GM18498 (cell line): ENCODE data around the gene OASL.

Experiments
- ATAC-seq: cut with Tn5 transposase; IDR thresholded peaks from one replicate; pipeline ENCODE4 v1.9.1; 2021; ENCODE audit warnings: mild to moderate bottlenecking, moderate library complexity; ENCODE audit not compliant: unreplicated experiment

OASL gene

DNA sequence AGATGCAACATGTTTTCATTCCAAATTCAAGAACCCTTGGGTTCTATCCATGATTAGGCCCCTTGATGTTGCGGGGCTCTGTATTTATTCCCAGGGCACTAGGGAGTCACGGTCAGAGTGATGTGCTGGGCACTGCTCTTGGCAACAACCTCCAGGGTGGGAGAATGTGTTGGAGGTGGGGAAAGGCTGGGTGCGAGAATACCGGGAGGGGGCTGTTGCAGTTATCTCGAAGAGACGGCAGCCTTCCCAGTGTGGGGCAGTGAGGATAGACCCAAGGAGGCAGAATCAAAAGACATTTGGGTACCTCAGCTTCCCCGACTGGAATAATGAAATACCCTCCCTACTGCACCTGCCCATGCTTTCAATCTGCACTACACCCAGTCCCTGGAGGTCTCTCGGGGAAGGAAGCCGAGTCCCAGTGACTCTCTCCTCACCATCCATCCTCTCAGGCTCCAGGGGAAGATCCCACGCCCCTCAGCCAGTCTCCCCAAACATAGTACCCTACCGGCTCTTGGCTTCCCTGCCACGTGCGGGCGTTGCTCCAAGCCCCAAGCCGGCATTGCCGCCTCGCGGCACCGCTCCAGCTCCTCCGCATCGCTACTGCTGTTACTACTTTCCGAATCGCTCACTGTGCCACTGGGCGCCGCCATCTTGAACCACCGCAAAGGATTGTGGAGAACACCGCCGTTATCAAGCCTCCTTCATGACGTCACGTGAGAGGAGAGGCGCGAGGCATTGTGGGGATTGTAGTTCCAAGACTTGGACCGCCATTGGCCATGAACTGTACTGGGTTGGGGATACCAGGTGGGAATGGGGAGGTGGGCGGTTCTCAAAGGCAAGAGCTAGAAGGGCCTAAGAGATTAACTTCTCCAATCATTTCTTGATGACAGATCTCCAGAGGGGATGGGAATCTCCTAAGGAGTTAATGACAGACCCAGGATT is 22.9 kb downstream of the OASL start, which contains the start of gene C12orf43:
C12orf43 (minus strand) TSS at position 663 of the 942 bp plus-strand sequence; CDS start at position 650, 13 bp downstream.
- ATAC-seq, result peak; percentile 95

DNA sequence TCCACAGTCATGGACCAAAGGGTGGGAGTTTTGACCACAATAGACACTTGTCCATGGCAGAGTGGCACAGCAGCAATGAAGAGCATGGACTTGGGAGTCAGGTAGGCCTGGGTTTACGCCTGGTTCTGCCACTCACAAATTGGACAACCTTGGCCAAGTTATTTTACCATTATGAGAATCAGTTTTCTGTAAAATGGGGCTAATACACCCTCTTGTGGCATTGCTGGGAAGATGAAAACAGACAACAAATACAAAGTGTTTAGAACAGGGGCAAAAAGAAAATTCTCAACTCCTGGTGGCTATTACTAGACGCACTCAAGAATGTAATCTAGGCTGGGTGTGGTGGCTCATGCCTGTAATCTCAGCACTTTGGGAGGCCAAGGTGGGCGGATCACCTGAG is 25.3 kb downstream of the OASL start:
- no peak for ATAC-seq

DNA sequence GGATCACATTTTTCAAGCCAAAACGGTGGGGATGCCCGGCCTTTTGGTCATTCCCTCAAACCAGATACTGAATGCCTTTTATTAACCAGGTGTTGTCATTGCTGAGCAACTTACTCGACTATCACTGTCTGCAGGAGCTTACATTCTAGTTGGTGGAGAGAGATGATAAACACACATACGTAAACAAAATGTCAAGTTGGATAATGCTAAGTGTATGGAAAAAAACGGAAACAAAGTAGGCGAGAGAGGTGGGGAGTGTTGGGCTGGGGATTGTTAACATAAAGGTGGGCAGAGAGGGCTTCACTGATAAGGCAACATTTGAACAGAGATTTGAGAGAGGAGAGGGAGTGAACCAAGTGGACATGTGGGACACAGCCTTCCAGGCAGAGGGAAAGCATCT is 27.2 kb downstream of the OASL start:
- ATAC-seq, result no peak

DNA sequence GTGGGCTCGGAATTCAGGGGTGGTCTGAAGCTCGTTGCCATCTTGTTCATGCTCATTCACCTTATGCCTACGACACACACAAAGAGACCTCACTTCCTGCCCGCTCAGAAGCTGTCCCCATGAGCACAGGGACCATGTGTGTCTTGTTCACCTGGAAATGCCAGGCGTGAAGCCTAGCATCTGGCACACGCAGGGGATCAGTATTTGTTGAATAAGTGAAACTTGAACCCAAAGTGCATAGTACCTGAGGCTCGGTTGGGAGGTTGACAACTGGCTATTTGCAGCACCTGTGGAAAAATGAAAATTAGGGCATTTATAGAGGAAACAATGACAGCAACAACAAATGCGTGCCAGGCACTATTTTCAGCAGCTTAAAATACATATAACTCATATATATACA is 28.2 kb downstream of the OASL start:
- no peak for ATAC-seq

DNA sequence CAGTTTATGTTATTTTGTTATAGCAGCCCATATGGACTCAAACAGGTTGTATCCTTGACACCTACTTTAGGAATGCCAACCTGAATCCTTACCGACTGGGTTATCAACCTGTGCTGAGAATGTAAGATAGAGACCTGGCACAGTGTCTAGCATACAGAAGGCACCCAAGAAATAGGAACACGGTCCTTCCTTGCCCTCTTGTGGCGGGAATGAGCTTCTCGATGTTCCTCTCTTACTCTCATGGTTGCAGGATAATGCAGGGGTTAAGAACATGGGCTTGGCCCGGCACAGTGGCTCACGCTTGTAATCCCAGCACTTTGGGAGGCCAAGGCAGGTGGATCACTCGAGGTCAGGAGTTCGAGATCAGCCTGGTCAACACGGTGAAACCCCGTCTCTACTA is 29.3 kb downstream of the OASL start:
- no peak for ATAC-seq

DNA sequence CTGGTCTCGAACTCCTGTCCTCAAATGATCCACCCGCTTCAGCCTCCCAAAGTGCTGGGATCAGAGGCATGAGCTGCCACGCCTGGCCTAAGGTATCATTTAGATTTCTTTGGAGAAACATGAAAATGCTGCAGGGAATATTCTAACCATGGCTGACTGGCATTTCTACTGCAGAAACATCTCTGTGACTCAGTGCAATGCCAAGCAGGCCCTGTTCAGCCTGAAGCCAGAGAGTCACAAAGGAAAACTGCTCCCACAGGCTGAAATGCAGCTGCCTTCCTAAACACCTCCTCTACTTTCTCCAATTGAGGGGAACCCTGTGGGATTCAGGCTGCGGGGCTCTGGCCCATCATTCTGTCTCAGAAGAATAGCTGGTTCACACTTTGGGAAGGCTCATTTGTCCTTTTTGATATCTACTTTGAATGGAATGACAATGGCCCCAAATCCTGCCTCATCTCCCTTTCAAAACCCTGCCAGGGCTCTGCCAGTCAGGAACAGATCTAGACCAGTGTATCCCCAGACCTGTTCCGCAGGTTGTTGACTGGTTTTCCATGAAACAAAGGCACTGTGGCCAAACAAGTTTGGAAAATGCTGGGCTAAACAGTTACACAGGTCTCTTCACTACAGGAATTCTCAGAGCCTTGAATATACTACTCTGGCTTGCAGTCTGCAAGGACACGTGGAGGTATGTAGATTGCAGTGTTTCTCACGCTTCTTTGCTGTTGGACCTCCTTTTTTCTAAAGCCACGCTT is 30.5 kb downstream of the OASL start:
- no peak for ATAC-seq

DNA sequence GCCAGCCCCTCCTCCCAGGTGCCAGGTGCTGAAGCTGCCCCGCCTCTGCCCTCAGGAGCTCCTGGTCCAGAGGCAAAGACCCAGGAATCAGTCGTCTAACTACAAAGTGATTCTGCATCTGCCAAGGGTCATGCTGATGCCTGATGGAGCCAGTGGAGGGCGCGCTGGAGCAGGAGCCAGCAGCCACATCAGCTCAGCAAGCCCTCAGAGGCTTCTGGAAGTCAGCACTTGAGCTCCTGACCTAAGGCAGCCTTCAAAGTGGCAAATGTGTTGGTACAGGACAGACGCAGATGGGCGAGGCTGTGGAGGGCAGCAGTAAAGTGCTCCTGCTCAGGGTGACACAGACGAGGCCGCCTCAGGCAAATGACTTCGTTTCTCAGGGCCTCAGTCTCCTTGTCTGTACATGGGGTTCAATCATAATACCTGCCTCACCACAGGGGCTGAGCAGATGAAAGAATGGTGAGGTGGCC is 33.7 kb downstream of the OASL start:
- ATAC-seq, result no peak

DNA sequence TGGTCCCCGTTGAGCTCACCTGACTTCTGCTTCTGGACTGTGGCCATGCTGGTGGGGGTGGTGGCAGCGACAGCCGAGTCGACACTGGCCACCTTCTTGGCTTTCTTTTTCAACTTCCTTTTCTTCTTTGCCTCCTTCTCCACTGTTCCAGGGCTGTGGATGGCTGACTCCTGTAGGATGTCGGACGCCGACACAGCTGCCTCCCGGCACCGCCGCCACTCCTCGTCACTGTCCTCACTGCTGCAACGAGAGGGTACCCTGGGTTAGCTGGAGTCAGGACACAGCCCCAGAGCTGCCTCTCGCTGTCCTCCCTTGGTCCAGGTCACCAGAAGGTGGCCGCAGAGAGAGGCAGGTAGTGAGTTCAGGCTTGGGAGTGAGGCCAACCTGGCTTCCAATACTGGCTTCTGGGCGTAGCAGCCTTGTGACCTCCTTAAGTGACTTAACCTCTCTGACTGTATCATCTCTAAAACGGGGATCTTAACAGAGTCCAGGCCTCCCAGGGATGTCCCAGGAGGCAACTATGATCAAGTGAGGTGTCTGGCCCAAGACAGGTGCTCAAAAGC is 34.7 kb downstream of the OASL start:
- no peak for ATAC-seq

DNA sequence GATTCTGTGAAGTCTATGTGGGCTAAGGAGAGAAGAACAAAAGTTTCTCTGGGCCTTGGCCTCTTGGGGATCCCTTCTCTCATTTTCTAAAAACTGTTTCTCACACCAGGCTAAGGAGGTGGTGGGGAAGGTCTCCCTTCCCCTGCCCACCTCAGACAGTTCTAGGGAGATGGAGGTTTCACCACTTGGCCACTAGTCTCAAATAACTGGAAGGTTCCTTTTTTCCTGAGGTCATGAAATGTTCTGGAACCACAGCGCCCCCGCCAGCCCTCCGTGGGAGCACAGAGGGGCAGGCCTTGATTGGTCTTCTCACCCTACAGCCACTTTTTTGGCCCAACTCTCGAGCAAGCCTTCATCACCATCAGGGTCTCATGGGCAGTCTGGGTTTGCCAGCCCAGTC is 35.4 kb downstream of the OASL start:
- no peak for ATAC-seq

DNA sequence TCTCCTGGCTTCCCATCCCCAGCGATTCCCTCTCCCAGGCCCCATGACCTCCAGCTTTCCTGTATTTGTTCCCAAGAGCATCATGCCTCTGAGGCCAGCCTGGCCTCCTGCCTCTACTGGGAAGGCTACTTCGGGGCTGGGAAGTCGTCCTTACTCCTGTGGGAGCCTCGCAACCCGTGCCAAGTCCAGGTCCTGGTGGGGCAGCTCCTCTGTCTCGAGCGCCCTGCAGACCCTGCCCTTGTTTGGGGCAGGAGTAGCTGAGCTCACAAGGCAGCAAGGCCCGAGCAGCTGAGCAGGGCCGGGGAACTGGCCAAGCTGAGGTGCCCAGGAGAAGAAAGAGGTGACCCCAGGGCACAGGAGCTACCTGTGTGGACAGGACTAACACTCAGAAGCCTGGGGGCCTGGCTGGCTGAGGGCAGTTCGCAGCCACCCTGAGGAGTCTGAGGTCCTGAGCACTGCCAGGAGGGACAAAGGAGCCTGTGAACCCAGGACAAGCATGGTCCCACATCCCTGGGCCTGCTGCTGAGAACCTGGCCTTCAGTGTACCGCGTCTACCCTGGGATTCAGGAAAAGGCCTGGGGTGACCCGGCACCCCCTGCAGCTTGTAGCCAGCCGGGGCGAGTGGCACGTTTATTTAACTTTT is 37.1 kb downstream of the OASL start:
- no peak for ATAC-seq

DNA sequence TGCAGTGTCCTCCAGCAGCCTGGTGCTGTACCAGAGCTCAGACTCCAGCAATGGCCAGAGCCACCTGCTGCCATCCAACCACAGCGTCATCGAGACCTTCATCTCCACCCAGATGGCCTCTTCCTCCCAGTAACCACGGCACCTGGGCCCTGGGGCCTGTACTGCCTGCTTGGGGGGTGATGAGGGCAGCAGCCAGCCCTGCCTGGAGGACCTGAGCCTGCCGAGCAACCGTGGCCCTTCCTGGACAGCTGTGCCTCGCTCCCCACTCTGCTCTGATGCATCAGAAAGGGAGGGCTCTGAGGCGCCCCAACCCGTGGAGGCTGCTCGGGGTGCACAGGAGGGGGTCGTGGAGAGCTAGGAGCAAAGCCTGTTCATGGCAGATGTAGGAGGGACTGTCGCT is 38.0 kb downstream of the OASL start:
- ATAC-seq, result no peak

DNA sequence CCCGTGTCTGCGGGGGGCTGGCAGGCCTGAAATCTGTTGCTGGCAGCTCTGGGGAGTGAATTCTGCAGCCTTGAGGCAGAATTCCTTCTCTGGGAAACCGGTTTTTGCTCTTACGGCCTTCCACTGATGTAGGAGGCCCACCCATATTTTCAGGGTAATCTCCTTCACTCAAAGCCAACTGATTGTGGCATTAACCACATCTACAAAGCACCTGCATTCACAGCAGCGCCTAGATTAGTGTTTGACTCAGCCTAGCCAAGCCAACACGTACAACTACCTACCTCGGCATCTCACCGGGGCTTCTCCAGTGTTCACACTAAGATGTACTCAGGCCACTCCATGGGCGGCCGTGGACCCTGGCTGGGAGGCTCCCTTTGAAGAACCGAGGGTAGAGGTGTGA is 38.5 kb downstream of the OASL start:
- ATAC-seq, result no peak

DNA sequence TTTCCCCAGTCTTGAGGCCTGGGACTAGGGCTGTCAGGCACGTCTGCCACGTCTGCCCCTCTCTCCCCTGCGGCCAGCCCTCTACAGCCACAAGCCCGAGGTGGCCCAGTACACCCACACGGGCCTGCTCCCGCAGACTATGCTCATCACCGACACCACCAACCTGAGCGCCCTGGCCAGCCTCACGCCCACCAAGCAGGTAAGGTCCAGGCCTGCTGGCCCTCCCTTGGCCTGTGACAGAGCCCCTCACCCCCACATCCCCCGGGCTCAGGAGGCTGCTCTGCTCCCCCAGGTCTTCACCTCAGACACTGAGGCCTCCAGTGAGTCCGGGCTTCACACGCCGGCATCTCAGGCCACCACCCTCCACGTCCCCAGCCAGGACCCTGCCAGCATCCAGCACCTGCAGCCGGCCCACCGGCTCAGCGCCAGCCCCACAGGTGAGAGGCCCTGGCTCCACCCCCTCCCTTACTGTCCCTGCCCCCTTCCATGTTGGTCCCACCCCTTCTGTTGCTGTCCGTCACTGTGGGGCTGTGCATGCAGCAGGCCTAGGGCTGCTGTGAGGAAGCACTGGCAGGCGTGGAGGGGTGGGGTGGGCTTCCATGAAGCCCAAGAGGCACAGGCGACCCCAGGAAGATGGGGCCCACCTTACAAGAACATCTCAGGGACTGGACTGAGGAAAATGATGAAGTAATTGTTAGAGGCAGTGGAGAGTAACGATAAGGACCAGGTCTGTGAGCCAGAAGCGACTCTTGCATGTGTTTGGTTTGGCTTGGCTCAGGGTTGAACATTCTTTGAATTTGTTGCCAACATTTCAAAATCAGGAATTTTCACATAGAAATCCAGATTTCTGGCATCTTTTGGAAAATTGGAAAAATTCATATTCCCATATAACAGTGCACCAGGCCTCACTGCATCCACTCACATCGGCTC is 39.6 kb downstream of the OASL start:
- no peak for ATAC-seq

DNA sequence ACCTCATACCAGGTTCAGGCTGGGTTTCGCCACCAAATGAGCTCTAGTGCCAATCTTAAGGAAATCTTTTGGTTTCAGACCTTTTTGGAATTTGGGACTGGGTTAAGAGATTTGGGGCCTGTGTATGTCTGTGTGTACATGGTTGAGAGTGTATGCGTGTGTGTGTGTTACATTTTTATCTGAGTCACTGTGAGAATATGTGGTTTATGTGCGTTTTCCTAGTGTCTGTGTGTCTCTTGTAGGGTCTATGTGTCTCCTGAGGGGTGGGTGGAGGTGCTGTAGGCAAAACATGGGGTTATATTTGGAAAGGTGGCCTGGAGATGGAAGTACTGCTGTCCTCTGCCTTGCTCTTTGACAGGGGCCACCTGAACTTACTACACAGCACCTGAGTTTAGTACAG is 40.6 kb downstream of the OASL start:
- ATAC-seq, result no peak

DNA sequence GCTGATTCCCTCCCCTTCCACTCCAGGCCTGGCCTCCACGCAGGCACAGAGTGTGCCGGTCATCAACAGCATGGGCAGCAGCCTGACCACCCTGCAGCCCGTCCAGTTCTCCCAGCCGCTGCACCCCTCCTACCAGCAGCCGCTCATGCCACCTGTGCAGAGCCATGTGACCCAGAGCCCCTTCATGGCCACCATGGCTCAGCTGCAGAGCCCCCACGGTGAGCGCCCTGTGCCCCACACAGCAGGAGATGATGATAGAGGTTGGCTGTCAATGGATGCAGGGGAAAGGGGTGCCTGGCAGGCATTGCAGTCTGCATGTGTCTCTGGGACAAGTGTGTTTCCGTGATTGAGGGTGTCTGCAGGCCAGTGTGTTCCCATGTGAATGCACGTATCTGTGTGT is 41.6 kb downstream of the OASL start:
- no peak for ATAC-seq

DNA sequence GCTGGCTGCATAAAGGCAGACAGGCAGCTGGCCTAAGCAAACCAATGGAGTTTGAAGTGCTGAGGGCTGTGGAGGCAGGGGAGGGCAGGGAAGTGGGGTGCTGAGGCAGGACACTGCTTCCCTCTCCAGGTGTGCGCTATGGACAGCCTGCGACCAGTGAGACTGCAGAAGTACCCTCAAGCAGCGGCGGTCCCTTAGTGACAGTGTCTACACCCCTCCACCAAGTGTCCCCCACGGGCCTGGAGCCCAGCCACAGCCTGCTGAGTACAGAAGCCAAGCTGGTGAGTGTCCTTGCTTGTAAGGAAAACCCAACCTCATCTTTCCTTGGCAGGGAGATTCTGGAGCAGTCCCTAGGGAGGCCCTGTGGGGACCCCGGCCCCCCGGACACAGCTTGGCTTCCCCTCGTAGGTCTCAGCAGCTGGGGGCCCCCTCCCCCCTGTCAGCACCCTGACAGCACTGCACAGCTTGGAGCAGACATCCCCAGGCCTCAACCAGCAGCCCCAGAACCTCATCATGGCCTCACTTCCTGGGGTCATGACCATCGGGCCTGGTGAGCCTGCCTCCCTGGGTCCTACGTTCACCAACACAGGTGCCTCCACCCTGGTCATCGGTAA is 42.8 kb downstream of the OASL start:
- no peak for ATAC-seq

DNA sequence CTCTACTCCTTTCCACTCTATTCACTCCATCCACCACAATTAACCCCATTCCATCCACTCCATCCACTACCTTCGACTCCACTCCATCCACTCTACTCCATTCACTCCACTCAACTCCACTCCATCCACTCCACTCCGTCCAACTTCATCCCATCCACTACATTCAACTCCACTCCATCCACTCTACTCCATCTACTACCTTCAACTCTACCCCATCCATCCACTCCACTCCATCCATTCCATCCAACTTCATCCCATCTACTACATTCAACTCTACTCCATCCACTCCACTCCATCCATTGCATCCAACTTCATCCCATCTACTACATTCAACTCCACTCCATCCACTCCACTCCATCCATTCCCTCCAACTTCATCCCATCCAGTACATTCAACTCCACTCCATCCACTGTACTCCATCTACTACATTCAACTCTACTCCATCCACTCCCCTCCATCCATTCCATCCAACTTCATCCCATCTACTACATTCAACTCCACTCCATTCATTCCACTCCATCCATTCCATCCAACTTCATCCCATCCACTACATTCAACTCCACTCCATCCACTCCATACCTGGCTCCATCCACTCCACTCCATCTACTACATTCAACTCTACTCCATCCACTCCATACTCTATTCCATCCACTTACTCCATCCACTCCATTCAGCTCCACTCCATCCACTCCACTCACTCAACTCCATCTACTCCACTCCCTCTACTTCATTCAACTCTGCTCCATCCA is 44.3 kb downstream of the OASL start:
- ATAC-seq, result no peak

DNA sequence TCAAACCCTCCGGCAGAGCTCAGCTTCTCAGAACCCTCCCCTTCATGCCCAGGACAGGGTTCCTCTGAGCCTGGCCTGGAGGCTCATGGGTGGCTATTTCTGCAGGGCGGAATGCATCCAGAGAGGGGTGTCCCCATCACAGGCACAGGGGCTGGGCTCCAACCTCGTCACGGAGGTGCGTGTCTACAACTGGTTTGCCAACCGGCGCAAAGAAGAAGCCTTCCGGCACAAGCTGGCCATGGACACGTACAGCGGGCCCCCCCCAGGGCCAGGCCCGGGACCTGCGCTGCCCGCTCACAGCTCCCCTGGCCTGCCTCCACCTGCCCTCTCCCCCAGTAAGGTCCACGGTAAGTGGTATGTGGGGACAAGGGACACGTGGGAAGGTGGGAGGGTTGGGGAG is 45.0 kb downstream of the OASL start:
- ATAC-seq, result no peak

DNA sequence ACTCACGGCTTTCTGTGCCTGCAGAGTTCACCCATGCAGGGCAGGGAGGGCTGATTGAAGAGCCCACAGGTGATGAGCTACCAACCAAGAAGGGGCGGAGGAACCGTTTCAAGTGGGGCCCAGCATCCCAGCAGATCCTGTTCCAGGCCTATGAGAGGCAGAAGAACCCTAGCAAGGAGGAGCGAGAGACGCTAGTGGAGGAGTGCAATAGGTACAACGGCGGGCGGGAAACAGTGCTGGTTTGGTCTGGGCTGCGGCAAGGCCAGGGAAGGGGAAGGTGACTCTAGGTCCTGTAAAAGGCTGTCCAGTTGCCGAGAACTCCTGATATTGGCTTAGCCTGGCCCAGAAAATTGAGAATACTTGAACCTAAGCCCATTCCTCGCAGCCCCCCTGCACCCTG is 45.5 kb downstream of the OASL start:
- no peak for ATAC-seq
